H1 (cell line): ENCODE data around the gene PCID2.

ENCODE experiments used
- CTCF ChIP-seq, 3 experiments: IDR thresholded peaks; 1 replicate in 2 of 3; 2 replicates in 1 of 3; pipeline versions ENCODE4 v1.5.1 to v1.6.1; 2011; ENCODE audit warnings: low read length in 3 of 3, mild to moderate bottlenecking in 3 of 3, inconsistent platforms in 2 of 3, low read depth in 1 of 3, moderate library complexity in 1 of 3; ENCODE audit not compliant: insufficient read depth in 1 of 3; ENCODE audit errors: control extremely low read depth in 1 of 3
- TCF12 ChIP-seq: IDR thresholded peaks from 2 replicates; pipeline ENCODE4 v1.6.1; 2011; ENCODE audit warnings: low read depth, mild to moderate bottlenecking, low read length

- TF ChIP-seq TCF12 (no peak), CTCF (IDR thresholded peaks at IDR 0.05; ENCODE audit: control extremely low read depth in 1 of 3, insufficient read depth in 1 of 3, low read depth in 1 of 3, low read length in 3 of 3) (no peak)
These were observed 38.0 kb downstream of the PCID2 start for GRCh38 chr13:113170511-113170910.
